ENCODE measurements around the gene CD6. TPM values are rescaled to one million over a fixed set of nuclear protein-coding genes. Genes with fewer than 3 reads are reported as not detected.
A peak's percentile ranks its signal among the peaks of the same experiment; 100 is the strongest.

CD6 gene
- total RNA-seq, 1 donor from 2014 or later = 0.08 TPM

DNA sequence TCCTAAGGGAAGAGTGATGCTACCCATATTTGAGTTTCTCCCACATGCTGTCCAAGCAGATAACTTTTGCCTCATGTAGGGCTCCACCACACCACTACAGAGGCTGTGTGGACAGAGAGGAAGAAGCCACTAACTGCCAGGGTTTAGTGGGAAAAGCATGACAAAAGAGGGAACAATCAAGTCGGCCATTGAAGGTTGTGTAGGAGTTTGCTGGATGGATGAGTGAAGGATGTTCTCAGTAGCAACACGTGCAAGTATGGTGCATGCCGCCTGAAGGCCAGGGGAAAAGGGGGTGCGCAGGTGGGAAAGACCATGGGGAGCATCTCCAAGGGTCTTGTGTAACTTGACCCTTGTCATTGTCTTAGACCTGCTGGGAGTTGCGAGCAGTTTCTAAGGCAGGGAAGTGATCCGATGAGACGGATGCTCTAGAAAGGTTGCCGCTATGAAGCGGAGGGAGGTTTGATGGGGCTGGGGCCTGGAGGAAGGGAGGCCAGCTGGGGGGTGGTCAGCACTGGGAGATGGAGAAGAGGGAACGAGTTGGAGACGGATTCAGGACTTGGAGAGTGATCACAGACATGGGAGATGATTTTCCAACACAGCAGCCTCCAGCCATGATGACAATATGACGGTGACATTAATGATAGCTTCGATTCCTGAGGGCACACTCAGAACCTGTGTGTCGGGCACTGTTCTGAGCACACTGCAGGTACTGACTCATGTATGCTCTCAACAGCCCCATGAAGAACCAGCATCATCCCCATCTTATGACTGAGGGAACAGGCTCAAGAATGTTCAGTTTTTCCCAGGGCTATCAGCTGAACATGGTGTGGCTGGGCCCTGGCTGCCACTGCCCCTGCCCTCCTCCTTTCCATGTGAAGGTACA, 53.7 kb downstream of the CD6 start:
- DNase-seq (ENCODE audit: low read depth) = no peak

DNA sequence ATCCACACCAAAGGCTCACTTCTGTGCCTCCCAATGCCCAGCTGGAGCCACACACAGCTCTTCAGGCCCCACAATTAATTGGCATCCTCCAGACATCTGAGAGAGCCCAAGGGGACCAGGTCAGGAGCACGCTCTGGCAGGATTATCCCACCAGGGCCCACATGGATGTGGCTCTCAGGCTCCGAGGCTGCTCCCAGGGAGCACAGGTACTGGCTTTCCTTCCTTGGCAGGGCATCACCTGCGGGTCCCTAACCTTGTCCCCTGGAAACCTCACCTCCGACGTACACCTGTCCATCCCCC, 54.3 kb downstream of the CD6 start:
- DNase-seq (ENCODE audit: low read depth) = no peak

DNA sequence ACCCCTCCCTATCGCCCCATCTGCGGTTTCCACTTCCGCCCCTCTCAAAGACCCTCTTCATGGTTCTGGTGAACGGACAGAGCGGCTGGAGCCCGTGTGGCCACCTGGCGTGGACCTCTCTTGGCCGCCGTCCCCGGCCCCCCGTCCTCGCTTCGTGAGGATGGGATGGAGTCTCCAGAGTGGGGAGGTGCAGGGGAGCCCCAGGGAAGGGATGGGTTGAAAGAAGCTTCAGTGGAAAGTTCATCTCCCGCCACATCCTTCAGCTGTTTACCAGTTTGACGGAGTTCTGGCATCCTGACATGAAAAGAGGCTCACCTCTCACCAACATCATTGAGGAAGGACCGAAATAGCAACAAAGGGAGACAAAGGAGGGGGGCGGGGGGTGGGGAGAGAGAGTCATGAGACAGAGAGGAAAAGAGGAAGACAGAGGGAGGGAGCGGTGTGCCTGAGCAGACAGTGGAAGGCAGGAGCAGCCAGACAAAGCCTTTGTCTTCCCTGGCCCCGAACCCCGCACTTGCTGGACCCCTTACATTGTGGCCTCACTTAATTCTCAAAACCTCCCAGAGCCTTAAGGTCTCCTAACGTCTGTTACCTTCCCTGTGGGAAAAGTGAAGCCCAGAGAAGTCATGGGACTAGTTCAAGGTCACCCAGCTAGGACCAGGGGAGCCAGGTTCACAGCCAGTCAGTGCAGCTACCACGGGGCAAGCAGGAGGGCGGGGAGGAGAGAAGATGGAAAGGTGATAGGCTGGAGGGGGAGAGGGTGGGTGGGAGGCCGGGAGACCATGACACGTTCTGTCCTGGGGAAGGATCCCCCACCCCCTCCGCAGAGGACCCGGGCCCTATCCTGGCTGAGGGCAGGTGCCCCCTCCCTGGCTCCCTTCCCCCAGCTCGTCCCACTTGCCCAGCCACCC, 54.9 kb downstream of the CD6 start:
- DNase-seq (ENCODE audit: low read depth) = no peak

DNA sequence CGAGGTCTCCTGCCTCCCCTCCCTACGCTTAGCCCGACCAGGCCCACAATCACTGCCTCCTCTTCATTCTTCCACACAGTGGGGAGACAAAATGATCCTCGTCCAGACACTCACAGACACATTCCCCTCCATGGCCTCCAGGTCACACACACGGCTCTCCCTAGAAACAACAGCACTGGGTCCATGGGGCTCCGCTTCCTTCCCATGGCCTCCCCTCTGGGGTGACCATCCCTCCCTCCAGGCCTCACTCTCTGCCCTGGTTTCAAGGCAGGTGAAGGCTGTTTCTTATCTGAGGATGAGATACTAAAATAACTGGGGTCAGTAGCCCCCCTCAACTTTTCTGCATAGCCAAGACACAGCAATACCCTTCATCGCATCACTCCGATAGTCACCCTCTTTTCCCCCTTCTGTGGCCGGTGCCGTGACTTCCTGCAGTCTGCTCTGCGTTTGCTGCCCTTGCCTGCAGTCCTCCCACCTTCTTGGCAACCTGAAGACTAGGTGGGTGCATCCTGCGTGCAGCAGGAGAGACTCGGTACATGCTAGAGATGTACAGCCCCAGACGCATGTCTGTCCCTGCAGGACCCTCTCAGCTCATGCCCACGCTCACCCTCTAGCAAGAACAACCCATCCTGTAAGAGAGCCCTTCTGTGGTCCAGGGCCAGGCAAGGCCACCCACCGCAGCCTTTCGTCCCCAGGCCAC, 55.8 kb downstream of the CD6 start:
- no peak for DNase-seq (ENCODE audit: low read depth)

DNA sequence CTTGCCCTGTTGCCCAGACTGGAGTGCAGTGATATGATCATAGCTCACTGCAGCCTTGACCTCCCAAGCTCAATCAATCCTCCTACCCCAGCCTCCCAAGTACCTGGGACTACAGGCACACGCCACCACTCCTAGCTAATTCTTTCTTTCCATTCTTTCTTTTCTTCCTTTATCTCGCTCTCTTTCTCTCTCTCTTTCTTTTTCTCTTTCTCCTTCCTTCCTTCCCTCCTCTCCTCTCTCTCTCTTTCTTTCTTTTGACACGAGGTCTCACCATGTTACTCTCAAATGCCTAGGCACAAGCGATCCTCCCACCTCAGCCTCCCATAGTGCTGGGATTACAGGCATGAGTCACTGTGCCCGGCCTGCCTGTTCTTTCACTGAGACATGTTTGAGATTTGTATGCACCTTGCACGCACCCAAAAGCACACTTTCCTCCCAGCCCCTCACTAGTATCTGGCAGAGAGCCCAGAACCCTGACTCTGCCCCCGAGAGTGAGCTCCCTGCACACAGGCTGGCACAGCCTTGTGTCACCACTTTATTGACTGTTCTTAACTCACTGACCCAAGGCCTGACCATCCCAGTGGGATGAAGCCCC, 56.8 kb downstream of the CD6 start:
- no peak for DNase-seq (ENCODE audit: low read depth)

DNA sequence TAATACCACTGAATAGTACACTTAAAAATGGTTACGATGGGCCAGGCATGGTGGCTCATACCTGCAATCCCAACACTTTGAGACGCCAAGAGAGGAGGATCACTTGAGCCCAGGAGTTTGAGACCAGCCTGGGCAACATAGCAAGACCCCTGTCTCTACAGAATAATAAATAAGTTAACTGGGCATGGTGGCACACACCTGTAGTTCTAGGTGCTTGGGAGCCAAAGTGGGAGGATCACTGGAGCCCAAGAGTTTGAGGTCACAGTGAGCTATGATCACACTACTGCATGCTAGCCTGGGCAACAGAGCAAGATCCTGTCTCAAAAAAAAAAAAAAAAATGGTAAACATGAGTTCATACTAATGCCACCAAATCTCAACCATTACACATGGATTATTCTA, 61.3 kb downstream of the CD6 start:
- no peak for DNase-seq (ENCODE audit: low read depth)

DNA sequence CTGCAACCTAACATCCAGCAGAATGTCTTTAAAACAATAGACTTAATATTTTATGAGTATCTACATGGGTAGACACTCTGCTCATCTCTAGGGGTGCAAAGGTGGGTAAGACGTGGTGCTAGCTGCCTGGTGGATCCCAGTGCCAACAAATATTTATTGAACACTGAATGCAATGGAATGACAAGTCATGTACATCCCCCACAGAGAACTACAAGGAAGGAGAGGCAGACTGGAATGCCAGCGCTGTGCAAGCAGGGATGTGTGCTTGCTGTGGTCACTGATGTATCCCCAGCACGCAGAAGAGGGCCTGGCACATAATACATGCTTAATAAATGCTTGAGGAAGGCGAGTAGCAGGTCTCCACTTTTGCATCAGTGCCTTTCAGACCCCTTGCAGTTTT, 61.9 kb downstream of the CD6 start:
- DNase-seq (ENCODE audit: low read depth) = no peak

DNA sequence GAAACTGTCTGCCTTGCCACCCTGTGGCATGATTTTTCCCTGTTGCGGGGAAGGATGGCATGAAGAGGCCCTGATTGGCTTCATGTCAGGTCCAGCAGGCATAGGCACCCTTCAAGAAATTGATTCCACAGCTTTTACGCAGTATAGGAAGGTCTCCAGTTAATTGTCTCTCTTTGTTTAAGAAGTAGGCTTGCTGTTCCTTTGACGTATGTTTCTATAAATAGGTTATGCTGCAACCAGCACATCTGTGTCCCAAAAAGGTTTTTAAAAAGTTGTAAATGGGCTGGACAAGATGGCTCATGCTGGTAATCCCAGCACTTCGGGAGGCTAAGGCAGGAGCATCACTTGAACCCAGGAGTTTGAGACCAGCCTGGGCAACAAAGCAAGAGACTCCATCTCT, 62.6 kb downstream of the CD6 start:
- DNase-seq (ENCODE audit: low read depth) = no peak

DNA sequence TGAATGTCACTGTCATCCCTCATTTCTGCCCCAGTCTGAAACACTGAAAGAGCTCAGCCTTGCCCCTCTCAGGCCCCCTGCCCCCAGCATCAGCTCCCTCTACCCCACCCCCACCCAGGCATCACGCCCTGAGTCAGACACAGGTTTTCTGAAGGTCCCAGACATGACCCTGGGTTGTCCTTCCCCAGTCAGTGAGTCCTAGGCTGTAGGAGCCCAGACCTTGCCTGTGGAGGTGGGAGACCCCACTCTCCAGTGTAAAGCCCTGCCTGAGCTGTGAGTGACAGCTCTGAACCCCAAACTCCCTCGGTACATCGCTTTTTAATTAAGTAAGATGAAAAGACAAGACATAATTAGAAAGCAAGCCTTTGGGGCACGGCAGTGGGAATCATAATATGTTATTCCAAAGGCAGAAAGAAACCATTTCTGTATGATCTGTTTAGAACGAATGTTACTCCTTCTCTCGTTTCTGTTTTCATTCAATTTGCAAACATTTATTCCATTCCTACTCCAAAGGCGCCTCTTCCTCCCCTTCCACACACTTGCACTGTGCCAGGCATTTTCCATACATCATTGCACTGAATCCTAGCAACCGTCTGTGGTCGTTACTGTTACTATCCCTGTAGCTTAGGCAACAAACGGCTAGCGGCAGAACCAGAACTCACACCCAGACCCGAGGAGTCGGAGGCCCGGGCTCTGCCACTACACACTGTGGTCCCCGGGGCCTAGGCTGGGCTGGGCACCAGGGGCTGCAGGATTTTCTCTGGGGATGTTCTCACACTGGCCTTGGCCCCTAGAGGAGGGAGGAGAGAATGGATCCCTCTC, 63.4 kb downstream of the CD6 start:
- DNase-seq (ENCODE audit: low read depth) = no peak

DNA sequence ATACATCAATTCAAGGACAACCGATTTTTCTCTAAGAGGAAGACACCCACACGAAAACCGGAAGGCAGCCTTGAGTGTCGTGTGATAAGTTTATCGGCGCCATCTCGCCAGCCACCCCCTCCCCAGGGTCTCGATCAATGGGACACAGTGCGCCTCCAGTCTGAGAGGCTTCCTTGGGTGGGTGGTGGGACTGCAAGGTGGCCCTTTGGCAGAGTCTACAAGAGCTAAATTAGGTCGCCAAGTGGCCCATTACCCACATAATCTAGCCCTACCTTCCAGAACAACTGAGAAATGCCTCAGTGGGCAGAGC, 64.0 kb downstream of the CD6 start:
- DNase-seq (ENCODE audit: low read depth) = no peak

DNA sequence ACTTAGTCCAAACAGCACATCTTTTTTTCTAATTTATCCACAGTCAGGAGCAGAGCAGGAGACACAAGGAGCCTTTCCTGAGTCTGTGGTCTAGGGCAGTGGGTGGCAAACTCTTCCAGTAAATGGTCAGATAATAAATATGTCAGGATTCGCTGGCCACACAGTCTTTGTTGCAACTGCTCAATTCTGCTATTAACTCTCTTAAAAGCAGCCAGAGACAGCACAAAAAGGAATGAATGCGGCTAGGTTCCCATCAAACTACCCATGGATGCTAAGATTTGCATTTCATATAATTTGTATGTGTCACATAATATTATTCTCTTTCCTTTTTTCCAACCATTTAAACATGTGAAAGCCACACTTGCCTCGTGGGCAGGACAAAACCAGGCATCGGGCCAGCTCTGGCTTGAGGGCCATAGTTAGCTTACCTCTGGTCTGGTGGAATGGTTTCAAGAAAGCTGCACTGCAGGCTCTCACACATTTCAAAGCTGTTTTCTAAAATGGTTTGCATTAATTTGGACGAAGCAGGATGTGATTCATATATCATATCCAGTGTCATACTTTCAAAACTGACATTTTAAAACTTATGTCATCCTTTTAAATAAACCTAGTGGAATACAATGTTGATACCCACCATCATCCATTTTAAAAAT, 66.1 kb downstream of the CD6 start:
- peak; percentile 30 for DNase-seq (ENCODE audit: low read depth)

DNA sequence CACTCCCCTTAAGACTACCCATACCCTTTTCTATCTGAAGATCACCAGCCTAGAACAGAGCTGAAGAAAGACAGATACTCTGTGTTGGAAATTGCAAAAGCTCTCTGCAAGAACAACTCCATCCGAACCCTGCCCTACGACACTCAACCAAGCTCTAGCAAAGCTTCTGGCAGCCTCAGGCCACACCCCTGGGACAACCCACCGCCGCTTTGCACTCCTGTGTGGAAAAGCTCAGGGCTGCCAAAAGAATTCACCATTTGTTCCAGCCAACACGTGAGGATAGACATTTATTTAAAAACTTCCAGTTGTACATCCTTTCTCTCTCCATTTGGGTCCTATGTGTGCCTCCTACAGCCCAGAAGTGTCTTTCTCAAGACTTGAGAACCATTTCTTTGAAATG, 68.4 kb downstream of the CD6 start:
- DNase-seq (ENCODE audit: low read depth) = no peak

DNA sequence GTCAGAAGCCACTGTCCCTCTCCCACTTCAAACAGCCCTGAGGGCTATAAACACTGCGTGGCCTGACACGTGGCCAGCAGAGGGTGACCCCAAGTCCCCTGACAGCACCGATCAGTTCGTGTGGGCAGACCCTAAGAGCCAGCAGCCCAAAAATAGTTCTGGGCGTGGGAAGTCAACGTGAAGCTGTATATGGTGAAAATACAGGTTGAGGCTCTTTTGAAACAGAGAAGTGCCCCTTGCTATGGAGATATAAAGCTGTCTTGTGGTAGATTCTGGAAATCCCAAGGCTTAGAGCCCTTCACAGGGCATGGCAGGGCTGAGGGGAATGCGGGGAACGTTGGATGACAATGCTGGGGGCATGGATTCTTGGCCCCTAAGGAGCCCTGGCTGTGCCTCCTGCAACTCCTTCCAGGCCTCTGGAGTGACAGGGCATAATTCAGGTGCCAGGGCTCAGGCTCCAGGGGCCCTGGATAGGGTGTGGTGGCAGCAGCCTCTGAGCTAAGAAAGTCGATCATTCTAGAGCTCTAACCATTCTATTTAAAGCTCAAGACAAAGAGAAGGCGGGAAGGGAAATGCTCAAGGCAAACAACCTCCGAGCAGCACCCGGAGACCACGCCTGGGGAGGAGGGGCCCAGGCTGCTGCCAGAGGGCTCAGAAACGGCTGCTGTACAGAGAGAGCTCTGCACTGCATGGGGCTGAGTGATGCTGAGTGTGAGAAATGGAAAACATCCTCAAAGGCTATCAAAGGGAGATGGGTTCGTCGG, 70.5 kb downstream of the CD6 start:
- DNase-seq (ENCODE audit: low read depth) = peak; percentile 21

DNA sequence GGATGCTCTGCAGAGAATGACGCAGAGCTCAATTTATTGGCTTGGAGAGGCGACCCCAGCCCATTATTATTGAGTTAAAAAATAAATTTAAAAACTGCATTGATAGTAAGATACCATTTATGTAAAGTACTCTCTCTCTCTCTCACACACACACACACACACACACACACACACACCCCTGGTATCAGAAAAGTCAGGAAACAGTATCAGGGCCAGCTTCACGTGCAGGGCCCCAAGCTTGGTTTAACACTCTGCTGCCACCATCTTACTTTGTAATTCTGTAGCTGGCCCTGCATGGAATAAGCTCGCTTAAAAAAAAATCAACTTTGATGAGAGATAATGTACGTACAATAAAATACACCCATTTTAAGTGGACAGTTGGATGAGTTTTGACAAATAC, 71.1 kb downstream of the CD6 start:
- DNase-seq (ENCODE audit: low read depth) = no peak

DNA sequence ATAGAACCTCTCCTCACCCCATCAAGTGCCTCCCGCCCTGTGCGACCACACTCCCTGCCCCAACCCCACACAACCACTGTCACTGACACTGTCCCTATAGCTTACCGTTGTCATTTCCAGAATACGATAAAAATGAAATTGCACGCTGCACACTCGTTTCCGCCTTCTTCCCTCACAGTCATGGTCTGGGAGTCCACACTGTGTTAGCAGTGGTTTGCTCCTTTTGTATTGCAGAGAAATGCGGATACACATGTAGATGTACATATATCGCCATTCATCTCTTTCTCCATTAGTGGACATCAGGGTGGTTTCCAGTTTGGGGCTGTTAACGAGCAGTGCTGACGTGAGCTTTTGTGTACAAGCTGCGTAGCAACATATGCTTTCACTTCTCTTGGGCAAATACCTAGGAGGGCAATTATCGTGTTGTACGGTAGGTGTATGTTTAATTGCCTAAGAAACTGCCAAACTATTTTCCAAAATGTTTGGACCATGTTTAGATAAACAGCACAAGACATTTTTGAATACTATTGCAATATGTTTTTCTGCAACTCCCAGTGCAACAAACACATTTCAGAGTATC, 71.6 kb downstream of the CD6 start:
- DNase-seq (ENCODE audit: low read depth) = no peak

DNA sequence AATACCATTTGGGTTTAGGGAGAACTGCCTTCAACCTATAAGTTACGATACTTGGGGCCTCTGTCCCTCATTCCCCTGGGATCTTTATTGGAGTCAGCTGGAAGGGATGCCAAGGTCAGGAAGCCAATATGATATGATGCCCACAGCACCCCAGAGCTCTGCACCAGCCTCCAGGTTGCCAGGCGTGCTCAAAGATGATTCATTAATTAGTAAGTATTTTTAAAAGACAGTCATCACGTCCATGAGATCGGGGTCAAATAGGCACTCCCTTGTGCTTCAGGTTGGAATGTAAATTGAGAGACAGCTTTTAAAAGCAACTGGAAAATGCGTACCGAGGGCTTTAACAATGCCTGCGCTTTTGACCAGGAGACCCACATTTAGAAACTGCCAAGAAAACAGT, 73.8 kb downstream of the CD6 start:
- no peak for DNase-seq (ENCODE audit: low read depth)

DNA sequence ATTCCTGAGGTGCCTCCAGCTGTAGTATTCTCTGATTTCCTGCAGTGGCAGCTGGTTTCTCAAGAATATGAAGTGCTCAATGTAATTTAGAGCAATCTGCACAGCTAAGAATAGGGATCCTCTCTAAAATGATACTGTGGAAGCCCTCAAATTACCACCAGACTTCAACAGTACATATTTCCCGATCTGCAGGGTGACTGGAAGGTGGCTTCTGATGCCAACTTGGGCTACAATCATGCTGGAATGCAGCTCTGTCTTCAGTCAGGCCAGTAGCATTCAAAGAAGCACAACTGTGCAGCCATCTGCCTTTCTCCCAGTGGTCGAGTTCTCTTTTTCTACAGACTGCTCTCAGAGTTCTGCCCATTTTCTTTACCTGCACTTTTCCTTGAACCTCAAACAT, 75.4 kb downstream of the CD6 start:
- DNase-seq (ENCODE audit: low read depth) = no peak

DNA sequence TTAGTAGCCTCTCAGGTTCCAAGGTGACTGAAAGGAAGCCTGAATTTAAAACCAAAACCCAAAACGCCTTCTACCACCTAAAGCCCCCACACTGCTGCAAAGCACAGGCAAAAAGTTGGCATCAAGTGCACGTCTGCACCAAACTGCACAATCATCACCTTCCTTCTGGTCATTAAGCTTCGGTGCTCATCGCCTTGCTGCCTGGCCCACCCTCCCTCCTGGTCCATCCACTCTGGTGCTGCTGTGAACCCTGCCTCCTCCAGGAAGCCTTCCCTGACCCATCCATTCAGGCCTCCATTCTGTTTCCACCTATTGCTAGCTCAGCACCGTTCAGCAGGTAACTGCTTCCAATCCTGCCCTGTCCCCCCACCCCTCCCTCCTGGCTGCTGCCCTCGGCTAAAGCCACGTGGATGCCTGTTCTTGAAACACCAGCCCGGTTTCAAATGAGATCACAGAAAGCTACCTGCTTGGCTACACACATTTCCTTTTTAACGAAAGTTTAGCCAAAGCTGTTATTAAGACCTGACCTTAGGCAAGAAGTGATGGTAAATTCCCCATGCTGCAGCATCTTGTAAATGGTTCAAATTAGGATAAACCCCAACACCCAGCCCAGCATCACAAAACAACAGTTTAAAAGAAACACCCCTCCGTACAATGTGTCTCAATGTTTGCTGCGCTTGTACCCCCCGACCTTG, 77.0 kb downstream of the CD6 start:
- no peak for DNase-seq (ENCODE audit: low read depth)

DNA sequence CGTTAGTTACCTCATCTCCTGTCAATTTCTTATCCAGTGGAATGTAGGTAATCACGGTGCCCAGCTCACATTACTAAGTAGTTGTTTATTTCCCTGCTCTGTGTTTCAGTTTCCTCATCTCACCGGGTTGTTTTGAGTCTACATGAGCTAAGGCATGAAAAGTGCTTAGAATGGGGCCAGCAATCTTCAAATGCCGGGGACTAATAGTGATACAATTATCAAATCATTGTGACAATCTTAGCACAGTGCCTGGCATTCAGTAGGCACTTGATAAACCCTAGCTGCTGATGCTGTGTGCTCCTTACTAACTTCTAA, 77.5 kb downstream of the CD6 start:
- no peak for DNase-seq (ENCODE audit: low read depth)
